ENCODE data around the gene HEATR5A. TPM values are rescaled to one million over a fixed set of nuclear protein-coding genes. Genes with fewer than 3 reads are reported as not detected.

Gene HEATR5A
- polyA plus RNA-seq, 1 donor (not counting 4 experiments of a cell fraction or from before 2014, with no cell fraction given), result 16.7 TPM

GRCh38 chr14:31340297-31341063, 79.9 kb downstream of the HEATR5A start:
- Histone ChIP-seq H2AFZ (ENCODE audit: control insufficient read depth, low read length) (no peak overlapping the region), H3K9ac (ENCODE audit: control insufficient read depth, extremely low read depth, insufficient read depth, low read length) (no peak overlapping the region), H4K20me1 (ENCODE audit: control insufficient read depth, extremely low read depth, insufficient read depth, low read length) (no peaks in the 10 kb centered on the region), H3K9me1 (ENCODE audit: control insufficient read depth, extremely low read depth, insufficient read depth, low read length) (no peaks in the 10 kb centered on the region), H3K36me3 (ENCODE audit: control insufficient read depth in 2 of 2, extremely low read depth in 1 of 2, insufficient read depth in 2 of 2, low read length in 2 of 2) (peaks cover 0 to 5% of the 10 kb centered on the region in 2 experiments), H3K27me3 (ENCODE audit: control insufficient read depth, extremely low read depth, insufficient read depth, low read length) (no peaks in the 10 kb centered on the region), H3K27ac (ENCODE audit: control insufficient read depth, insufficient read depth, low read length) (no peak overlapping the region), H3K4me1 (ENCODE audit: control insufficient read depth, extremely low read depth, insufficient read depth, low read length) (peaks cover 7% of the 10 kb centered on the region), H3K4me2 (ENCODE audit: control insufficient read depth, extremely low read depth, insufficient read depth, low read depth, low read length) (no peak overlapping the region), H3K79me2 (ENCODE audit: control insufficient read depth, insufficient read depth, low read length) (no peaks in the 10 kb centered on the region), H3K4me3 (ENCODE audit: control insufficient read depth in 2 of 3, extremely low read depth in 1 of 3, insufficient read depth in 2 of 3, low read depth in 1 of 3, low read length in 3 of 3) (no peak overlapping the region), H3K9me3 (ENCODE audit: control insufficient read depth, low read depth, low read length) (no peaks in the 10 kb centered on the region)
- FAIRE-seq (no peak), DNase-seq (ENCODE audit: low read depth, low spot score) (no peak)
- dilution Hi-C loops (cut with MboI; ENCODE audit: extremely low pct_ligation_motif_present, low sequenced_read_pairs), result no loop called here
- TF ChIP-seq CTCF (optimal IDR thresholded peaks at IDR 0.05 in 1 of 3, IDR thresholded peaks at IDR 0.05 in 1 of 3, conservative IDR thresholded peaks at IDR 0.05 in 1 of 3; ENCODE audit: extremely low read depth in 1 of 3, insufficient read depth in 2 of 3, low read length in 3 of 3), result no peak
- TF ChIP-seq EZH2 (IDR thresholded peaks at IDR 0.05; ENCODE audit: low read length), result no peak

- DNase-seq (ENCODE audit: low read depth, low spot score) (no peak), FAIRE-seq (no peak)
- Histone ChIP-seq H3K27ac (ENCODE audit: control insufficient read depth, insufficient read depth, low read length) (no peak overlapping the region), H3K36me3 (ENCODE audit: control insufficient read depth in 2 of 2, extremely low read depth in 1 of 2, insufficient read depth in 2 of 2, low read length in 2 of 2) (peaks cover 0 to under 1% of the 10 kb centered on the region in 2 experiments), H3K9me1 (ENCODE audit: control insufficient read depth, extremely low read depth, insufficient read depth, low read length) (no peaks in the 10 kb centered on the region), H2AFZ (ENCODE audit: control insufficient read depth, low read length) (no peak overlapping the region), H3K4me3 (ENCODE audit: control insufficient read depth in 2 of 3, extremely low read depth in 1 of 3, insufficient read depth in 2 of 3, low read depth in 1 of 3, low read length in 3 of 3) (no peak overlapping the region), H3K9ac (ENCODE audit: control insufficient read depth, extremely low read depth, insufficient read depth, low read length) (no peak overlapping the region), H3K4me1 (ENCODE audit: control insufficient read depth, extremely low read depth, insufficient read depth, low read length) (peaks cover 7% of the 10 kb centered on the region), H3K9me3 (ENCODE audit: control insufficient read depth, low read depth, low read length) (no peaks in the 10 kb centered on the region), H3K4me2 (ENCODE audit: control insufficient read depth, extremely low read depth, insufficient read depth, low read depth, low read length) (no peak overlapping the region), H4K20me1 (ENCODE audit: control insufficient read depth, extremely low read depth, insufficient read depth, low read length) (no peaks in the 10 kb centered on the region), H3K27me3 (ENCODE audit: control insufficient read depth, extremely low read depth, insufficient read depth, low read length) (no peaks in the 10 kb centered on the region), H3K79me2 (ENCODE audit: control insufficient read depth, insufficient read depth, low read length) (no peaks in the 10 kb centered on the region)
- dilution Hi-C loops (cut with MboI; ENCODE audit: extremely low pct_ligation_motif_present, low sequenced_read_pairs), result no loop called here
- TF ChIP-seq CTCF (optimal IDR thresholded peaks at IDR 0.05 in 1 of 3, IDR thresholded peaks at IDR 0.05 in 1 of 3, conservative IDR thresholded peaks at IDR 0.05 in 1 of 3; ENCODE audit: extremely low read depth in 1 of 3, insufficient read depth in 2 of 3, low read length in 3 of 3), result no peak
- no peak for TF ChIP-seq EZH2 (IDR thresholded peaks at IDR 0.05; ENCODE audit: low read length)
These were observed 80.6 kb downstream of the HEATR5A start for GRCh38 chr14:31339743-31340142.

Measured in keratinocyte (primary cell).